DOHH2 (cell line): Measurements from ENCODE around the gene UVSSA.
"Not testable (repeated sequence)": the region's sequence is repeated elsewhere in the genome, so short reads cannot be mapped to it uniquely, and the experiment has no call there.

Experiments used
- H3F3A ChIP-seq: fragments of 200-600 bp; sonication (generic), shearing (Covaris generic); 2 replicates; pipeline ENCODE4 v1.6.0; 2016; ENCODE audit warnings: antibody characterized with exemption, mild to moderate bottlenecking; ENCODE audit not compliant: control insufficient read depth, insufficient read depth
- H3K27ac ChIP-seq: fragments of 200-600 bp; sonication (generic); 2 replicates; pipeline ENCODE4 v1.5.1; 2014; ENCODE audit warnings: low read depth, mild to moderate bottlenecking, low read length, moderate library complexity
- H3K27me3 ChIP-seq: fragments of 200-600 bp; sonication (generic); 2 replicates; pipeline ENCODE4 v1.6.1; 2014; ENCODE audit warnings: mild to moderate bottlenecking, low read length, mixed read lengths; ENCODE audit not compliant: control insufficient read depth
- H3K36me3 ChIP-seq: fragments of 200-600 bp; sonication (generic); 2 replicates; pipeline ENCODE4 v1.6.1; 2014; ENCODE audit warnings: mild to moderate bottlenecking, low read length, moderate library complexity, mixed read lengths; ENCODE audit not compliant: control insufficient read depth
- H3K4me1 ChIP-seq: fragments of 200-600 bp; sonication (generic); 2 replicates; pipeline ENCODE4 v1.6.1; 2014; ENCODE audit warnings: mild to moderate bottlenecking, low read length, mixed read lengths; ENCODE audit not compliant: control insufficient read depth
- H3K4me2 ChIP-seq: fragments of 200-600 bp; sonication (generic); 2 replicates; pipeline ENCODE4 v1.6.0; 2014; ENCODE audit warnings: mild to moderate bottlenecking, low read length, moderate library complexity
- H3K4me3 ChIP-seq: fragments of 200-600 bp; sonication (generic); 2 replicates; pipeline ENCODE4 v1.5.1; 2014; ENCODE audit warnings: mild to moderate bottlenecking, low read length, mixed read lengths
- H3K79me2 ChIP-seq: fragments of 200-600 bp; sonication (generic); 2 replicates; pipeline ENCODE4 v1.6.1; 2014; ENCODE audit warnings: mild to moderate bottlenecking, low read length, mixed read lengths; ENCODE audit not compliant: control insufficient read depth
- H3K9me2 ChIP-seq: fragments of 200-600 bp; sonication (generic); replicated peaks from 2 replicates; pipeline ENCODE4 v1.6.1; 2014; ENCODE audit warnings: mild to moderate bottlenecking, low read length, mixed read lengths; ENCODE audit not compliant: control insufficient read depth
- H3K9me3 ChIP-seq: fragments of 200-600 bp; sonication (generic); 2 replicates; pipeline ENCODE4 v1.6.1; 2014; ENCODE audit warnings: antibody characterized with exemption, low read length, mixed read lengths; ENCODE audit not compliant: control insufficient read depth, insufficient read depth
- H4K20me1 ChIP-seq: fragments of 200-600 bp; sonication (generic); 2 replicates; pipeline ENCODE4 v1.6.0; 2014; ENCODE audit warnings: low read depth, mild to moderate bottlenecking, antibody characterized with exemption, low read length, moderate library complexity; ENCODE audit not compliant: control insufficient read depth, insufficient read depth
- CTCF ChIP-seq: fragments of 200-600 bp; sonication (generic); IDR thresholded peaks from one replicate; pipeline ENCODE4 v1.5.1; 2014; ENCODE audit warnings: antibody characterized with exemption, mild to moderate bottlenecking, low read depth, low read length; ENCODE audit not compliant: poor library complexity, severe bottlenecking
- EZH2phosphoT487 ChIP-seq: fragments of 200-600 bp; sonication (generic); IDR thresholded peaks from 2 replicates; pipeline ENCODE4 v1.6.1; 2017; ENCODE audit warnings: borderline replicate concordance, mild to moderate bottlenecking, antibody characterized with exemption, low read length, moderate library complexity, mixed read lengths

UVSSA gene

GRCh38 chr4:1419708-1420107 lies 72.7 kb downstream of the UVSSA start:
- Histone ChIP-seq H4K20me1 (no peaks in the 10 kb centered on the region), H3K9me3 (no peaks in the 10 kb centered on the region), H3K9me2 (no peaks in the 10 kb centered on the region), H3K27me3 (no peaks in the 10 kb centered on the region), H3K4me2 (no peak overlapping the region), H3F3A (no peaks in the 10 kb centered on the region), H3K79me2 (no peaks in the 10 kb centered on the region), H3K4me1 (no peaks in the 10 kb centered on the region), H3K36me3 (no peaks in the 10 kb centered on the region), H3K4me3 (no peak overlapping the region), H3K27ac (no peak overlapping the region)
- TF ChIP-seq EZH2phosphoT487 (no peak), CTCF (no peak)

- no peak for TF ChIP-seq CTCF
- no peak for TF ChIP-seq EZH2phosphoT487
- Histone ChIP-seq H3K4me1 (no peaks in the 10 kb centered on the region), H3K9me3 (no peaks in the 10 kb centered on the region), H3K4me2 (no peak overlapping the region), H3K79me2 (no peaks in the 10 kb centered on the region), H3K36me3 (no peaks in the 10 kb centered on the region), H4K20me1 (no peaks in the 10 kb centered on the region), H3K9me2 (no peaks in the 10 kb centered on the region), H3K4me3 (no peak overlapping the region), H3K27ac (no peak overlapping the region), H3K27me3 (no peaks in the 10 kb centered on the region), H3F3A (no peaks in the 10 kb centered on the region)
These were observed 74.6 kb downstream of the UVSSA start for GRCh38 chr4:1421657-1422056.

GRCh38 chr4:1427010-1427409 lies 80.0 kb downstream of the UVSSA start:
- Histone ChIP-seq H3K9me3 (no peaks in the 10 kb centered on the region), H4K20me1 (no peaks in the 10 kb centered on the region), H3K4me3 (no peak overlapping the region), H3K4me2 (no peak overlapping the region), H3F3A (no peaks in the 10 kb centered on the region), H3K4me1 (no peaks in the 10 kb centered on the region), H3K36me3 (no peaks in the 10 kb centered on the region), H3K27me3 (no peaks in the 10 kb centered on the region), H3K79me2 (no peaks in the 10 kb centered on the region), H3K27ac (no peak overlapping the region), H3K9me2 (no peaks in the 10 kb centered on the region)
- TF ChIP-seq EZH2phosphoT487 (no peak), CTCF (no peak)

- not testable (repeated sequence) for H4K20me1 ChIP-seq, H3K79me2 ChIP-seq, H3K27me3 ChIP-seq, H3K36me3 ChIP-seq, H3K27ac ChIP-seq, H3K4me3 ChIP-seq, H3F3A ChIP-seq, H3K4me1 ChIP-seq, H3K4me2 ChIP-seq, H3K9me2 ChIP-seq, H3K9me3 ChIP-seq
These were observed 96.7 kb downstream of the UVSSA start for GRCh38 chr4:1443688-1444172.
